HTR-8/SVneo (cell line): Measurements from ENCODE around the gene GPR173.

Source experiments
- DNase-seq: peaks from one replicate; pipeline ENCODE4 v3.0.0; 2011; ENCODE audit warnings: low spot score, mixed read lengths; ENCODE audit not compliant: insufficient read length
- FAIRE-seq: peaks from 2 replicates; lab custom pipeline; 2011; peaks lifted over from hg19 to GRCh38; lab: Jason Lieb, UNC

The GPR173 gene

GRCh38 chrX:53048169-53049126 is at the start of gene GPR173:
GPR173 (plus strand) TSS chrX:53048789; CDS start chrX:53076622, 27,833 bp downstream.
- FAIRE-seq = peak; percentile 63
- peak; percentile 40 for DNase-seq

- FAIRE-seq (no peak), DNase-seq (no peak)
These were observed 48.0 kb upstream of the GPR173 start for GRCh38 chrX:53000447-53001135.

- DNase-seq (no peak), FAIRE-seq (no peak)
These were observed 46.6 kb upstream of the GPR173 start for GRCh38 chrX:53001958-53002357.

- no peak for FAIRE-seq
- DNase-seq = no peak
These were observed 45.5 kb upstream of the GPR173 start for GRCh38 chrX:53003111-53003510.

GRCh38 chrX:53004038-53004437 is 44.6 kb upstream of the GPR173 start:
- no peak for FAIRE-seq
- DNase-seq = no peak

- DNase-seq (no peak), FAIRE-seq (no peak)
These were observed 43.8 kb upstream of the GPR173 start for GRCh38 chrX:53004811-53005210.

GRCh38 chrX:53005327-53005726 is 43.3 kb upstream of the GPR173 start:
- no peak for DNase-seq
- FAIRE-seq = no peak

GRCh38 chrX:53009032-53009431 is 39.6 kb upstream of the GPR173 start:
- FAIRE-seq (no peak), DNase-seq (no peak)

GRCh38 chrX:53013291-53013690 is 35.3 kb upstream of the GPR173 start:
- DNase-seq (no peak), FAIRE-seq (no peak)

- FAIRE-seq (no peak), DNase-seq (no peak)
These were observed 30.0 kb upstream of the GPR173 start for GRCh38 chrX:53018627-53019026.

- FAIRE-seq (no peak), DNase-seq (no peak)
These were observed 26.2 kb upstream of the GPR173 start for GRCh38 chrX:53022381-53022780.

GRCh38 chrX:53028678-53029077 is 19.9 kb upstream of the GPR173 start:
- FAIRE-seq = no peak
- DNase-seq = no peak

- FAIRE-seq = no peak
- no peak for DNase-seq
These were observed 17.2 kb upstream of the GPR173 start for GRCh38 chrX:53031380-53031779.

GRCh38 chrX:53036149-53036548 is 12.4 kb upstream of the GPR173 start:
- no peak for FAIRE-seq
- DNase-seq = no peak

GRCh38 chrX:53039236-53039635 is 9.4 kb upstream of the GPR173 start:
- DNase-seq (no peak), FAIRE-seq (no peak)

- FAIRE-seq (no peak), DNase-seq (no peak)
These were observed 3.6 kb upstream of the GPR173 start for GRCh38 chrX:53044995-53045394.

- FAIRE-seq (no peak), DNase-seq (peak; percentile 1)
These were observed 1.4 kb upstream of the GPR173 start for GRCh38 chrX:53047228-53047627.

GRCh38 chrX:53049127-53049517 is 533 bp downstream of the GPR173 start:
- FAIRE-seq (no peak), DNase-seq (no peak)

GRCh38 chrX:53050841-53051240 is 2.3 kb downstream of the GPR173 start:
- no peak for DNase-seq
- FAIRE-seq = no peak

GRCh38 chrX:53055244-53055849 is 6.8 kb downstream of the GPR173 start:
- FAIRE-seq = no peak

GRCh38 chrX:53056292-53056691 is 7.7 kb downstream of the GPR173 start:
- FAIRE-seq = no peak
- no peak for DNase-seq

More at GRCh38 chrX:53055244-53055849, 6.8 kb downstream of the GPR173 start:
- DNase-seq = no peak
